GM18907 (cell line): ENCODE data around the gene TTLL1.

Source experiments
- ATAC-seq: cut with Tn5 transposase; IDR thresholded peaks from one replicate; pipeline ENCODE4 v1.9.1; 2021; ENCODE audit warnings: mild to moderate bottlenecking, moderate library complexity; ENCODE audit not compliant: unreplicated experiment

TTLL1 gene

GRCh38 chr22:43014869-43015676, 74.1 kb downstream of the TTLL1 start, which contains the start of gene PACSIN2:
Gene PACSIN2 (minus strand): TSS chr22:43015149. CDS start chr22:42912080, 103,069 bp downstream.
- peak; percentile 93 for ATAC-seq

GRCh38 chr22:43014316-43014868, 74.8 kb downstream of the TTLL1 start:
- ATAC-seq, result no peak

GRCh38 chr22:43013355-43014315, 75.6 kb downstream of the TTLL1 start:
- ATAC-seq, result no peak

- ATAC-seq, result no peak
Observed at GRCh38 chr22:43012390-43012789, 76.8 kb downstream of the TTLL1 start.

GRCh38 chr22:43011079-43011478, 78.1 kb downstream of the TTLL1 start:
- ATAC-seq, result no peak

- ATAC-seq, result no peak
Observed at GRCh38 chr22:43009444-43009843, 79.7 kb downstream of the TTLL1 start.

GRCh38 chr22:43008921-43009320, 80.3 kb downstream of the TTLL1 start:
- ATAC-seq, result no peak

- no peak for ATAC-seq
Observed at GRCh38 chr22:43008509-43008908, 80.7 kb downstream of the TTLL1 start.

- ATAC-seq, result no peak
Observed at GRCh38 chr22:43007519-43008102, 81.6 kb downstream of the TTLL1 start.

- ATAC-seq, result no peak
Observed at GRCh38 chr22:43006753-43007152, 82.4 kb downstream of the TTLL1 start.

GRCh38 chr22:43006016-43006505, 83.1 kb downstream of the TTLL1 start:
- no peak for ATAC-seq

GRCh38 chr22:43005106-43005505, 84.1 kb downstream of the TTLL1 start:
- no peak for ATAC-seq

- ATAC-seq, result no peak
Observed at GRCh38 chr22:43004362-43005035, 84.7 kb downstream of the TTLL1 start.

GRCh38 chr22:43002202-43002586, 87.0 kb downstream of the TTLL1 start:
- no peak for ATAC-seq

- ATAC-seq, result no peak
Observed at GRCh38 chr22:43001271-43002201, 87.7 kb downstream of the TTLL1 start.

GRCh38 chr22:43000441-43001175, 88.6 kb downstream of the TTLL1 start:
- ATAC-seq, result no peak

GRCh38 chr22:42997582-42998090, 91.6 kb downstream of the TTLL1 start:
- ATAC-seq, result no peak

GRCh38 chr22:42996646-42997365, 92.4 kb downstream of the TTLL1 start:
- ATAC-seq, result no peak
